GM19099 (cell line): ENCODE measurements around the gene FKBP1A.

Experiments
- POLR2A ChIP-seq: IDR thresholded peaks from 3 replicates; pipeline ENCODE4 v1.6.1; 2011; ENCODE audit warnings: low read depth; ENCODE audit not compliant: insufficient read length; ENCODE audit errors: extremely low read depth

FKBP1A gene

DNA sequence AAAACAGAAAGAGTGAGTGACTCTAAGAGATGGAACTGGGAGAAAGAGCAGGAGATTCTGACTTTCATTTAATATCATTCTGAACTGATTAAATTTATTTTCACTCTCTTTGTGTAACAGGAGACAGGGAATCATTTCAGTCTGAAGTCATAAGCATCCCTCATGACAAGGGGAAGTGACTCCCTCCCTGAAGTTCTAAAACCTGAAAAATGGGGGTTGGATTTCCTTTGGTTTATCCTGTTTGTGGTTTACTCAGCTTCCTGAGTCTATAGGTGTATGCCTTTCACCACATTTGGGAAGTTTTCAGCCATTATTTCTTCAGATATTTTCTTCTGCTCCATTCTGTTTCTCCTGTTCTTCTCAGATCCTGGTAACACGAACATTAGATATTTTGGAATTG is 3.4 kb upstream of the FKBP1A start:
- no peak for TF ChIP-seq POLR2A

DNA sequence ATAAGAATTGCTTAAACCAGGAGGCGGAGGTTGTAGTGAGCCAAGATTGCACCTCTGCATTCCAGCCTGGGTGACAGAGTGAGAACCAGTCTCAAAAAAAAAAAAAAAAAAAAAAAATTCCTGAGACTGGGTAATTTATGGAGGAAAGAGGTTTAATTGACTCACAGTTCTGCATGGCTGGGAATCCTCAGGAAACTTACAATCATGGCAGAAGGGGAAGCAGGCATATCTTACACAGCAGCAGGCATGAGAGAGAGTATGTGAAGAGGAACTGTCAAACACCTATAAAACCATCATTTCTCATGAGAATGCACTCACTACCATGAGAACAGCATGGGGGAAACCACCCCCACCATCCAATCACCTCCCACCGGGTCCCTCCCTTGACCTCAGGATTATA is 1.8 kb upstream of the FKBP1A start:
- no peak for TF ChIP-seq POLR2A

DNA sequence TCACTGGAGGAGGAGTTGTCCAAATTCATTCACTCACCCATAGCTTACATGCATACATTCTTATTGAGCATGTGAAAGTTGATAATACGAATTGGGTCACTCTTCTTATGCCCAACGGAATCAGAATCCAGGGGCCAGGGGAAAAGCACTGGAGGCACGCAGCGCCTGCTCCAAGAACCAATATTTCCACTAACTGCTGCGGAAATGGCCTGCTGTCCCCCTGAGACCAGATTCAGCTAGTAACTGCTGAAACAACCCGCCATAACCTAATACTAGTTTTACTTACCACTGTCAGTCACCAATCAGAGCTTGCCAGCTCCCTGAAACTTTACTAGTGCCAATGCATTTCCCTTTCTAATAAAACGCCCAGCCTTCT is 641 bp upstream of the FKBP1A start:
- no peak for TF ChIP-seq POLR2A

DNA sequence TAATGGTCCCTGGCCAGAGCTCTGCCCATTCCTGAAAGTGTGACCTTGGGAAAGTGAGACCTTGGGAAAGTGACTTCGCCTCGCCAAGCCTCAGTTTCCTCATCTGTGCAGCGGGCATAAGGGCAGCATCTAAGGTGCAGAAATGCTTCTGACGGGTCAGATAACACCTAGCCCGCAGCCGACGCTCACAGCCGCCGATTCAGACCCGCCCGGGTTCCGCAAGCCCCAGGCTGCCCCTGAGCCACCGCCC is 486 bp downstream of the FKBP1A start:
- TF ChIP-seq POLR2A, result no peak

DNA sequence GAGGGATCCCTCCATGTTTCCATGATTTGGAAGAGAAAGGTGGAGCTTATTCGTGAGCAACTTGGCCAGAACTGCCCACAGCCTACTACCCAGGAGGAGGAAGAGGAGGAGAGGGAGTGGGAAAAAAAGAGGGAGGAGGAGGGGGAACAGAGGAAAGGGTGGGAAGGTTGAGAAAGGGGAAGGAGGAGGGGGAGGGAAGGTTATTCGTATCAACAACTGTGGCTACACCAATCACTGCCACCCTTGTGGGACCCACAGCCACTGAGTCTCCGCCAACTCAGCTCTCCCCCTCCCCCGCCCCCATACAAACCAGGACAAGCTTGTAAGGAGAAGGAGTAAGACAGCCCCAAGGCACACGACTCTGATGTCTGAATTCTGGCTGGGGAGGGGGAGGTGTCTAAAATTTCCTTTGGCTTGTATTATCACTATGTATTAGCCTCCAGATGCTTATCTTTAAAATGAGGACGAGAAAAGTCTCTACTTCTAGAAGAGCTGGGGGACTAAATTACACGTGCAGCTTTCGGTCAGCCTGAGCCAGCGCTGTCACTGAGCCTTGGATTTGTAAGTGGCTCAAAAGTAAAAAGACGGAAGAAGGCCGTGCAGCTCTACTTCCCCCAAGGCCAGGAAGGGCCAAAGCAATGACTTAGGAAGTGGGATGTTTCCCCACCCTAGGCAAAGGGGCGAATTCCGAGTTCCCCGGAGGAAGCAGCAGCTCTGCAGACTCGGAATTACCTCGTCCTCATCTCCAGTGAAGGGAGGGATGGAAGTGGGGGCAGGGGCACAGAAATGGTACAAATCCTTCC is 1.0 kb downstream of the FKBP1A start:
- no peak for TF ChIP-seq POLR2A

DNA sequence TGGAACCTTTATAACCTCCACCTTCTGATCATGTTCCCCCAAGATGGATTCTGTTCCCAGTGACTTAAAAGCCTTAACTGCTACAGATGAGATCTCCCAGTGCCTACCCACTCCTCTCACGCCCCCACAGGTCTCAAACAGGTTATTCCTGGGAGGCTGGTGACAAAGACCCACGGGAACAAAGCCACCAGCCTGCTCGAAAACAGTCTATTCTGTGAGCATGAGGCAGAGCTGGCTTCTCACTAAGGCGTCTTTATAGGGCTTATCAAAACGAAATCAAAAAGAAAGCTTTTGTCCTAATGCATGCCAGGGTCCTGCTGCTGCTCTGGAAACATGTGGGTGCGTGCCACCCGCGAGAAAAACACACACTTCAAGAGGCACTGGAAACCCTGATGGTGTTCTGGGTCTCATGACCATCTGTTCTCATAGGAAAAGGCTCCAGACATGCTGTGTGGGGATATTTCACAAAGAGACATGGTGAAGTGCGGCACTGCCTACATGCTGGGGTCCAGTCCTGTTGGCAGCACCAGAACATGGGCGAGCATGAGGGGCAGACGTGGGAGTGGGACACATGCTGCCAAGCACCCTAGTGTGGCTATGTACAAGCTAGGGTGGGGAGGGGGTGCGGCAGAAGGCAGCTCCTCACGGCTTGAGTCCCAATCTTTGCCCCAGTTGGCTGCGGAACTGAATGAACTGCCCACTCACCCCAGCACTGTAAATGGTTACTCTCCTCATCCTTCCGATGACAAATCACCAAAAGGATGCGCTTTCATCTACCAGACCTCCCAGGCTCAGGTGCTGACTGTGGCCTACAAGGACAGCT is 2.1 kb downstream of the FKBP1A start:
- no peak for TF ChIP-seq POLR2A

DNA sequence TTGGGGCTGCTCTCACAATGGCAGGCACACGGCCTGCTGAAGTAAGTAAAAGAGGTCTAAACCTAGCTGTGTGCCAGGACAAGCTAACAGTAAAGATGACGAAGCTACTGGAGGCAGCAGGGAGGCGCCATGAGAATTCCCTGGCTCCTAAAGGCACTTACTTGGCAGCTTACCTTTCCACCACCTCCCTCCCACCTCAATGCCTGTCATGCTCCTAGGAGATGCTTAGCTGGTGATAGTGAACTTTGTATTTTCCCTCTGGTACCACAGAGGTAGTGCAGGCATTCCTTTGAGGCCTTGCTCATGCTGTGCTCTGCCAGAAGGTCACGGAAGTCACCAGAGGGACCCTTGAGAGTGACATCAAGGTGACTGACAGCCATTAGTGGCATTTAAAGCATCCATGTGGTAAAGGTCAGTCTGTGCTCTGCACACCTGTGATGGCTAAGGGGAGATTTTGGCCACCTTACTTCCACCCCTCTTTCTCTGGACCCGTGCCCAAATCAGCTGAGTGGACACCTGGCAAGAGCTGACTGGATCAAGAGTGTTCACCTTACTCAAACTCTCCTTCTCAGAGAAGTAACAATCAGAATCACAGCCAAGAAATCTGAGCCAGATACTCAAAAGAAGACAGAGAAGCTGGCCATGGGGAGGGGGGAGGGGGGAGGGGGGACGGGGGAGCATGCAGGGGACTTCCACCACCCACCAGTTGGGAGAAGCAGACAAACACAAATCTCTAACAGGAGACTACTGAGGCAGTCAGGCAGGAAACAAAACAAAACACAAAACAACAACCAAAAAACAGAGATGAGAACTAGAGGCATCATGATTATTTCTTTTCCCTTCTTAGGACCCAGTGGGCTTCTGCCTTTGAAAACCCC is 2.9 kb downstream of the FKBP1A start:
- TF ChIP-seq POLR2A, result no peak

DNA sequence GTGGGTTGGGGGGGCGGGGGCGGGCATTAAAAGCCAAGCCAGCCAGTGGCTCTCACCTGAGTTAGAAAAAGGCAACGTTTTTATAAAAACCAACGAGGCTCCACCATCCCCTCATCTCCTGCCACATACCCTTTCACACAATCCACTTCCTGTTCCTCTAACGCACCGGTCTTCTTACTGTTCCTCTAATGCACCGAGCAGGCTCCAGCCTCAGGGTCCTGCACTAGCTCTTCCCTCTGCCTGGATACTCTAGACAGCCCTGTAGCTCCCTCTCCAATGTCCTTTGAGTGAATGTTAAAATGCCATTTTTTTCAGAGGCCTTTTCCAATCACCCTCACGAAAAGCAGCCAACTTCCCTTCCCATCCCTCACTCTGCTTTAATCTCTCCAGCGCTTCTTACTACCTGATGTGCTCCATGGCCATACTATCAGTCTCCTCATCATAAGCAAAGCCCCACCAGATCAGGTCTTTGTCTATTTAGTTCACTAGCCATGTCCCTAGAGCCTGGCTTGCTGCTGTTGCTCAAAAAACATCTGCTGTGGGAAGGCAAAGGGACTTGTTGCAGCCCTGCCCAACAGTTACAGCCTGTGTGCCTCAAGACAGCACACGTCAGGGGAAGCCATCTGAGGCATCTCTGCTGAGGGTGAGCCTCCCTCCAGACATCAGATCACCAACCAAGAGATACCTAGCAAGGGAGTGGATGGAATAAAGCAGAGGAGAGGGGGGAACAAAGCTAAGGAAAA is 3.9 kb downstream of the FKBP1A start:
- no peak for TF ChIP-seq POLR2A

DNA sequence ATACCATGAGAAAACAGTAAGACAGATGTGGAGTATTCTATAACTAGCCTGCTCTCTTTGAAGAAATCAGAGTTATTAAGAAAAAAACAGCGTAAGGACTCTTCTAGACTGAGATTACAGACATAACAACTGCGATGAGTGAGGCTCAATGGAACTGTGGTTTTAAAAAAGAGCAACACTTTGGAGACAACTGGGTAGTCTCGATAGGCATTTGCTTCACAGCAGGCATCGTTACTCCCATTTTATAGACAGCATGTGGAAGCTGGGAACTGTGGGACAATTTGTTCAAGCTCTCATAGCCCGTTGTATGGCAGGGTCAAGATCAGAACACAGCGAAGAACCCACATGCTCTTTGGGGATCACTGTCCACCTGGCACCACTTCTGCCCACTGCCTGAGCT is 4.6 kb downstream of the FKBP1A start:
- TF ChIP-seq POLR2A, result no peak

DNA sequence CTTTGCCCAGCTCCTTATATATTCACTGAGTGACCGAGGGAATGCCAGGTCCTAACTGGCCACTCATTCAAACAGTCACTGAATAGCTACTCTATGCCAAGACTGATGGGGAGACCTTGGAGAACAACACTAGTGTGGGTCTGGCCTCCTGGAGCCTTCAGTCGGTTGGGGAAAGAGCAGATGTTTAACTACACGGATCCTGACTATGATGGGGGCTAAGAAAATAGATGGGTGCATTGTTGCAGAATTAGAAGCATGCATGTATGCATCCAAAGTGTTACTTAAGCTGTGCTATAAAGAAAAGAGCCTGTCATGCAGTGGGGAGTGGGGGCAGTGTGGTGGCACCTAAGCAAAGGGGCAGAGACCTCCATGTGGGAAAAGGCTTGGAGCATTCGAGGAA is 6.5 kb downstream of the FKBP1A start:
- TF ChIP-seq POLR2A, result no peak

DNA sequence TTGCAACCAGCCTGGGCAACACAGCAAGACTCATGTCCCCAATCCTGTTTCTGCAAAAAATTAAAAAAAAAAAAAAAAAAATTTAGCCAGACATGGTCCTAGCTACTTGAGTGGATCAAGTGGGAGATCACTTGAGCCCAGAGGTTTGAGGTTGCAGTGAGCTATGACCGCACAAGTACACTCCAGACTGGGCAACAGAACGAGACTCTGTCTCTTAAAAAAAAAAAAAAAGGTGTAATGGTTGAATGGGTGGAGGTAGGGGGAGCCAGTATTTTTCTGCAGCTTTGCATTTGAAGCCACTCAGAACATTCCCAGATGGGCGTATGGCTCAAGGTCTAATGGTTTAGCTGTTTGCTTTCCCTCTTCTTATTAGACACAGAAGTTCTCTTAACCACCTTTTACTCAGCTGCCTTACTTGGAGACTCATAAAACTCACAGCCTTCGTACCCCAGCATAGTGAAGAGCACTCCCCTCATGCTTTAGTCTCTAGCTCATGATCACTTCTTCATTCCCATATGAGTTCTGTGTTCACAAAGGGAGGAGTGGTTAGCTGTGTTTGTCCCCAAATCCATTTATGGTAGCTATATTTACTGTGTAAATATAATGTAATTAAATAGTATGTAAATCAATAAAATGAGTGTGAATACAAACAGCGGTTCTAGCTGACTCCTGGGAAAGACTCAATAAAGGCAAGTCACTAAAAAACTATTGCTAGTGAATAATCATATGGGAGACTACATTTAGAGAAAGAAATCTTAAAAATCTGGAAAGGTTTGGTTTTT is 9.0 kb downstream of the FKBP1A start:
- no peak for TF ChIP-seq POLR2A

DNA sequence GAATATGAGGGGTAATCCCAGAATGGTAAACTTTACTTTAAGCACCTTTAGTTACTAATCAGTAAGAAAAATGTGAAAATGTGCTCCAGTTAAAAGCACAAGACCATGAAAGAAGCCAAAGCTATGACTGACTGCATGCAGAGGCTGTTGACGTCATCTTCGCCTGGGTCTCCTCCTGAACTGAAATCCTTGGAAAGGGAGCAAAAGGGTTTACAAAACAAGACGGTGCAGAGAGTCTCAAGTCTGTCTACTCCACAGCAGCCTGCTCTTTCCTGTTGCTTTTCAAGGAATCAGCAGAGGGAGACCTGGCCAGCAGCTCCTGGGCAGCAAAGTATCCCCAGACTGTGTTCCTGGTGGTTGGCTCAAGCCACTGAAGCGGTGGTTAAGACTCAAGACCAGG is 10.2 kb downstream of the FKBP1A start:
- no peak for TF ChIP-seq POLR2A

DNA sequence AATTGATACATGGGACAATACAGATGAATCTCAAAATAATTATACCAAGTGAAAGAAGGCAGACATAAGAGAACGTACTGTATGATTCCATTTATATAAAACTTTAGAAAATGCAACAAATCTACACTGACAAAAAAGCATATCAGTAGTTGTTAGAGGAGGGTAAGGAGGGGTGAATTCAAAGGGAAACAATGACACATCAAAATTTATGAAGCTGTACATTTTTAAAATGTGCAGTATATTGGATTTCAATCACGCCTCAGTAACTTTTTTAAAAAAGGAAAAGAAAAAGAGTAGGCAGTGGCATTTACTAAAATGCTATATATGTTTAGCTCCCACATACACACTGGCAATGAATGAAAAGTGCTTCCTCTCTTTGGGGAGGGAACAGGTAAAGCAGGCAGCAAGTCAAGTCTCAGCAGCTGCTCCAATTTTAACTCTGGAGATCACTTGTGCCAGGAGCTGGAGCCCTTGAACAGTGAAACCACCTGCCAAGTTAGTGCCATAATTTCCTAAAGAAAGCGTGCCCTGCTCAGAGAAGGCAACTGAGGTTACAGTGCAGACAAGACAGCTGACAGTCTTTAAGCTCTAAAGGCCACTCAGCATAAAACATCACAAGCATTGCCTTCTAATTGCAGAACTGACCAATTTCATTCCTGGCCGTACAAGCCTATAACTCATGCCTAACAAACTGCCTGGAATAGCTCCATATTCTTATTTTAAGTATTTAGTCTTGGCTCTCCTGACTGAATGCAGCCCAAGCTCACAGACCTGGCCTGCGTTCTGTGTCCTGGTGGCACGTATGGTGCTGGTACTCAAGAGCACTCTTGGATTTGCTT is 10.9 kb downstream of the FKBP1A start:
- TF ChIP-seq POLR2A, result no peak
